GM11168 (cell line): ENCODE data around the gene MRFAP1.
"Not testable (repeated sequence)": the region's sequence is repeated elsewhere in the genome, so short reads cannot be mapped to it uniquely, and the experiment has no call there.

Experiments
- in situ Hi-C: fragments of 300-500 bp; cut with MboI; formaldehyde crosslinking; loops from one replicate; pipeline ENCODE4 v1.12.0; 2022; ENCODE audit warnings: low sequenced_read_pairs; ENCODE audit not compliant: unreplicated experiment

MRFAP1 gene

DNA sequence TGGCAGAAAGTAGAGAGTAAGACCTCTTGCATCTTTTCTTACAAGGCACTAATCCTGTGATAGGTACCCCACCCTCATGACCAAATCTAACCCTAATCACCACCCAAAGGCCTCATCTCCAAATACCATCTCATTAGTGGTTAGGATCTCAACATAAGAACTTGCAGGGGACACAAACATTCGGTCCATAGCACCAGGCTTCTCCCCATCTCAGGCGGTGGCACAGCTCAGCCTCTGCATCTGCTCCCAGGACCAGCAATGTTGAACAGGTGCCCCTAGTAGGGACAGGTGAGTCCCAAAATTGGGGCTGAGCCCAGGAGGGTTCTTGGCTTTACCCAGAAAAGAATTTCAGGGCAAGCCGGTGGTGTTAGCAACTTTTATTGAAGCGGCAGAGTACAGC lies 8.4 kb upstream of the MRFAP1 start:
- in situ Hi-C loops = no loop called here

DNA sequence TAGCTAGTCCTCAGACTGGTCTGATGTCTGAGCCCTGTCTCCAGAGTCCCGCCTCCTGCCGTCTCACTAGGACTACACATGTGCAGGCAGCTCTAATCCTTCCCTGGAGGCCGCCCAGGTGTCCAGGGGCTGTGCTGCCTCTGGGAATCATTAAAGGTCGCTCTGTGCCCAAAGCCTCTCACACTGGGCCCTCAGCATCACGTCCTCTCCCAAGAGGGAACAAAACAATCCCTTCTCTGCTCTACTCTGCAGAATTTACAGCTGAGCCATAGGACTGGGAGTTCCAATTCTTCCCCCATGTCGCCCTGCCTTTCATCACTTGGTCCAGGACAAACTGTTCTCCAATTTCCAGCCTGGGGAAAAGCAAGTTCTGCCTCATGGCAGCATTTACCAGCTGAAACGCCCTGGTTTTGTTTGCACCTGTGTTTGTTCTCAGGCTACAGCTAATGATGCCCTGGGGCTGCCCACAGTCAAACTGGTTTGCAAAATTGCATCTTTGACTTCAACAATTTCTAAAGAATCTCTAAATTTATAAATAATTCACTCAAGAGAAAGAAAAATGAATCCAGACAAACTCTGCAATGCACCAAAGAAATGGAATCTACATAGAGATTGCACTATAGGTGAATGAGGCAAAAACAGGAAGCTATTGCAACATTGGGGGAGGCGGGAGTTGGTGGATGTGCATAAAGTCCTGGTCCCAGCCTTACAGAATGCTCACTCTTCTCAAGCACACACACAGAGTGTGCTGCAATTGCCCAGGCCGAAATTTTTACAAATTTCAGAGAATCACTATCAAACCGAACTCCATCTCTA lies 7.2 kb upstream of the MRFAP1 start:
- in situ Hi-C loops = no loop called here

DNA sequence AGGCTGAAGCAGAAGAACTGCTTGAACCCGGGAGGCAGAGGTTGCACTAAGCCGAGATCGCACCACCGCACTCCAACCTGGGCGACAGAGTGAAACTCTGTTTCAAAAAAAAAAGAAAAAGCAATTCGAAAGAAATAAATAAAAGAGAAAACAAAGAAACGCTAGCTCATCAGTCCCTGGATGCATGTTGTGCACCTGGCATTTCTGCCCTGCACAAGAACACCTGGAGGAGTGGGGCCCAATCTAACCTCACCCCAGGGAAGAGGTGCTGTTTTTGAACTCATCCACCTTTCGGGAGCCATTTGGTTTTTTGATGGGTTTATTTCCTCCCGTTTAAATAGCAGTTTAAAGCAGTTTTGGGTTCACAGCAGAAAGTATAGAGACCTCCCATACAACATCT lies 5.7 kb upstream of the MRFAP1 start:
- in situ Hi-C loops = no loop called here

DNA sequence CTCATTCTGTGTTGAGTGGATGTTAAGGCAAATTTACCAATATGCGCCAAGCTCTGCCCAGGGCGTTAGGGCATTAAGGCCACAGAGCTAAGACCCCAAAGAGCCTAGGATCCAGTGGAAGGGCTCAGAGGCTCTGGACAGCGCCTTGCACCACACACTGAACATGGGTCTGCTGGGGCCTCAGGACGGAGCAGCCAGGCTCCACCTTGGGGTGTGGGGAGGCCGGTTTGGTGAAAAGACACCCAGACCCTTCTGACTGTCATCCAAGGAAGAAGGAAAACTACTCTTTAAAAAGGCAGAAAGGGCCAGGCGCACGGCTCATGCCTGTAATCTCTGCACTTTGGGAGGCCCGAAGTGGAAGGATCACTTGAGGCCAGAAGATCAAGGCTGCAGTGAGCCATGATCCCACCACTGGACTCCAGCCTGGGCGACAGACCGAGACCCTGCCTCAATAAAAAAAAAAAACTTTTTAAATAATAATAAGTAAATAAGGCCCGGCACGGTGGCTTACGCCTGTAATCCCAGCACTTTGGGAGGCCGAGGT lies 1.3 kb upstream of the MRFAP1 start:
- in situ Hi-C loops = no loop called here

DNA sequence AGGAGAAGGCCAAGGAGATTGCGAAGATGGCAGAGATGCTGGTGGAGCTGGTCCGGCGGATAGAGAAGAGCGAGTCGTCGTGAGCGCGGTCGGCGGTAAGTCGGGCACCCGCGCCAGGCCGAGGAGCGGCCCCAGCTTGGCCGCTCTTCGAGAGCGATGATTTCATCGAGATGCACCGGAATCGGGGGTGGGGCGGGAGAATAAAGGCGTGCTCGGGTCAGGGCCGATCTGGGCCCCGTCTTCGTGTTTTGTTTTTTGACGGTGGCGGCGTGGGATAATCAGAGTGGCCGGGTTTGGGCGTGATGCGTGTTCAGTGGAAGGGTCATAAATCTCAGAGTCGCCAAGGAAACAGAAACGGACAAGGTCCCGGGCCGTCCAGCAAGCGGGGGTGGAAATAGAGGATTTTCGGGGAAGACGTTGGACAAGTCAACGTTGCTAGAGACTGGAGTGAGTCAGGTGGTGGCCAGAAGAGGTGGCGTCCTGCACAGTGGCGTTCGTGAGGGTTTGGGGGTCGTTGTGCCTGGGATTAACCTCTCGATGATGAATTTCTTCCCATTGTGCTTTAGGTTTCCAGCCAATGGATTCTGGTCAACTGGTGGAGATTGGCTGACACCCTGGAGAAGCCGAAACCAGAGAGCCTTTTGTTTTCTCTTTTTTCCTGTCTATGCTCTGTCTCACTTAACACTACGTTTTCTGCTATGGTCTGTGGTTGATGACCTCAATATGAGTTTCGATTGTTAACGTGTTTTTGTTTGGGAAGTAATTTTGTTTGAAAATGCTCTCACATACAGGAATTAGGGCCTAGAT lies 882 bp downstream of the MRFAP1 start:
- in situ Hi-C loops = no loop called here

DNA sequence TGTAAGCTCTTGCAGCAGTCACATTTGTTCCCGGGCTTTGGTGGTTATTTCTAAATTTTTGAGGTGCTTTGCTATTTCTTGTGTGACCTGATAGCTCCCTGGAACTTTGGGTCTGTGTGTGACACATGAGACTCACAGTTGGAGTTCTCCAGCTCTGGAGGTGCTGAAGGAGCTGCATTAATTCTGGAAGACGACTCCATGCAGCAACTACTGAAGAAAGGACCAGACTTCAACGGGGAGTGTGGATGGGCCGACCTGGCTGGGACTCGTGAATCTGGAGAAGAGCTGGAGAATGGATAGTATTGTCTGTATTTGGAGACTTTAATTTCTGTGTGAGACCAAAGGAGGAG lies 1.5 kb downstream of the MRFAP1 start:
- in situ Hi-C loops = no loop called here

DNA sequence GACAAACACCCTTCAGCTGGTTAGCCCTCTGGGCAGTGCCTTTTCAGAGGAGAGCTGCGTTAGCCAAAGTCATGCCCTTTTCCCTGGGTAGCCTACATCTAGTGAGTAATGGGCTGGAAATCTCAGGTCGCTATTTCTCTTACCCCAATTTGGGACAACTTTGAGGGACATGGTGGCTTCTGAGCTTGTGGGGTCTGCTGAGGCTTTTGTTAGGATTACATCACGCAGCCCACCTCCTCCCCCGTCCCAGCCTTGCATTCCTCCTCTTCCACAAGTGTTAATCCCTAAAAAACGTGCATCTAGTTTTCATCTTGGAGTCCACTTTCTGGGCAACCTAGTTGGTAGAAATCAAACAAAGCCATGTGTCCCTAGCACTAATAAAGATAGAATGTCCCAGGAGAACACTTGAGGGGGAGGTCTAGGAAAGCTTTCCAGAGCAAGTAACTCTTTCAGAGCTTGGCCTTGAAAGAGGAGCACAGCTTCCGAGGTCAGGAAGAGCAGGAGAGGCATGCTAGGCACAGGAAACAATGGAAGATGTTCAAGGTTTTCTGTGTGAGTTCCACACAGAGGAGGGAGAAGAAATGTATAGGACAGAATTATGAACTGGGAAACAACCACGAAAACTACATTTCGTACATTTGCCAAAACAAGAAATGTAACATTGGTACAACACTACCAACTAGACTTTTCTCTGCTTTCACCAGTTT lies 2.8 kb downstream of the MRFAP1 start:
- in situ Hi-C loops = no loop called here

DNA sequence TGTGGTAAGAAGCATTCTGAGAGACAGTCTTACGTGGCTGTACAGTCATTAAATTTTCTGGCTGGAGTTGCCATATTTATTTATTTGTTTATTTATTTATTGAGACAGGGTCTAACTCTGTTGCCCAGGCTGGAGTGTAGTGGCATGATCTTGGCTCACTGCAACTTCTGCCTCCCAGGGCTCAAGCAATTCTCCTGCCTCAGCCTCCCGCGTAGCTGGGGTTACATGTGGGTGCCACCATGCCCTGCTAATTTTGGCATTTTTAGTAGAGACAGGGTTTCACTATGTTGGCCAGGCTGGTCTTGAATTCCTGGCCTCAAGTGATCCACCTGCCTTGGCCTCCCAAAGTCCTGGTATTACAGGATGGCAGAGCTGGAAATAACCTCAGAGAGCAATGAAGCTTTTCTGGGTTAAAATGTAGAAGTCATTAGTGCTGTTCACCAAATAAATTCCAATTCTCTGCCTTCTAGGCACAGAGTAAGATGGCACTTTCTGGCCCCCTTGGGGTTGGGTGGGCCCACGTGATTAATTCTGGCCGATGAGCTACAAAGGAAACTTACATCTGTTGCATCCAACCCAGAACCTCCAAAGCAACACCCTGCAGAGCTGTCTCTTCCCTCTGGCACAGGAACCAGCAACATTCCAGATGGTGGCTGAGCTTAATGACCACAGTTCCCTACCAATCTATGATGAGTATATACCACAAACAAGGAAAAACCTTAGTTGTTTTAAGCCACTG lies 4.5 kb downstream of the MRFAP1 start:
- in situ Hi-C loops = no loop called here

DNA sequence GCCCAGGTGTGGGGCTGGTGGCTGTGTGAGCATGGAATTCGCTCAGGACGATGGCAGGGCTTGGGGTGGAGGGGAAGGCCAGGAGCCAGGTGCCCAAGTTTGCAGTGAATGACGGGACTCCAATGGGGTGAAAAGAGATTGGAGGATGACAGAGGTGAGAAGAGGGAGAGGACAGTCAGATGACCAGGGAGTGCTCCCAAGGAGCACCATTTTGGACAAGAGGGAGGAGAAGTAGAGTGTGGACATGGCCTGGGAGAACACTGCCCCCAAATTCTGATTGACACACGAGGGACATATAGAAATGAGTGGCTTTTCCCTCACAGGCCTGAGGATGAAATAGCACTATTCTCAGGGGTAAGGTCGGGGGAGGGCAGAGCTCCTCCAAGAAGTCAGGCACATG lies 6.7 kb downstream of the MRFAP1 start:
- in situ Hi-C loops = no loop called here

DNA sequence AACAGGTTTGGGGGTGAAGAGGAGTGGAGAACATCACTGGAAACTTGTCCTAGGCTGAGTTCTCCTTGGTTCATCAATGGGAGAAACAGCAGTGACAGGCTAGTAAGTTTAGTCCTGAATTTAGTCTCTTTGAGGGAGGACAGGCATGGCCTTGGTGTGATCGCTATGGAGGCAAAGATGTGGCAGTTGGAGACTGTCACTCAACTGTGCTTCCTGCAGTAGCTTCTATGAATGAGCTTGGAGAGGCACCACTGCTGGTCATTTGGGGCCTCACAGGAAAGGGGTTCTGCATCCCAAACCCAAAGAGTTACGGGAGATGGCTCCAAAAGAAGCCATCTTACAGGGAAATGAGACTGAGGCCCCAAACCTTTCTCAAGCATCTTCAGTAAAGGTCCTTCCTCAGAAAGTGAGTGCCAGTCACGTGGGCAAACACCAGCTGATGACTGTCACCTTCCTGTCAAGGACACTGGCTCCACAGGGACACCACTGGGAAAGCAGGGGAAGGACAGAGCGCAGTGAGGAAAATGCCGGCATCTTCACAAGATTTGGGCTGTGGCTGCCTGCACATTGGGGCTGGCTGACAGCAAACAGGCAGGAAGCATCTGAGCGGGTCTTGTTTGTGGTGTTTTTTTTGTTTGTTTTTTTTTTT lies 7.2 kb downstream of the MRFAP1 start:
- in situ Hi-C loops = no loop called here

DNA sequence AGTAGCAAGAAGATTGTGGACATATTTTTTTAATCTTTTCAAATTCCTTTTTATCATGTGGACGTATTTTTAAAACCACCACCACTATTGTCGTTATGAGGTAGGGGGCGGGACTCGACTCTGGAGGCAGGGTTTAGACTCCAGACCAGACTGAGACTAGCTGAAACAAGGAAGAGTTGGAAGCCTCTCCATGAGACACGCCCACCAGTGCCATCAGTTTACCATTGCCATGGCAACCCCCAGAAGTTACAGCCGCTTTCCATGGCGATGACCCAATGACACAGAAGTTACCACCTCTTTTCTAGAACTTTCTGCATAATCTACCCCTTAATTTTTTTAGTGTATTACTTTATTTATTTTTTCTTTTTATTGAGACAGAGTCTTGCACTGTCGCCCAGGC lies 8.7 kb downstream of the MRFAP1 start:
- in situ Hi-C loops = no loop called here

DNA sequence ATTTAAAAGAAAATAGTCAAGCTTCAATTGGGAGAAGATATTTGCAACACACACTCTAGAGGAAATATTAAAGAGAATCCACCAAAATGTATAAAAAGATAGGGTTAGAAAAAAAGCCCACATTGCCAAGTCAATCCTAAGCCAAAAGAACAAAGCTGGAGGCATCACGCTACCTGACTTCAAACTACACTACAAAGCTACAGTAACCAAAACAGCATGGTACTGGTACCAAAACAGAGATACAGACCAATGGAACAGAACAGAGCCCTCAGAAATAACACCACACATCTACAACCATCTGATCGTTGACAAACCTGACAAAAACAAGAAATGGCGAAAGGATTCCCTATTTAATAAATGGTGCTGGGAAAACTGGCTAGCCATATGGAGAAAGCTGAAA lies 13.7 kb downstream of the MRFAP1 start:
- in situ Hi-C loops = not testable (repeated sequence)

DNA sequence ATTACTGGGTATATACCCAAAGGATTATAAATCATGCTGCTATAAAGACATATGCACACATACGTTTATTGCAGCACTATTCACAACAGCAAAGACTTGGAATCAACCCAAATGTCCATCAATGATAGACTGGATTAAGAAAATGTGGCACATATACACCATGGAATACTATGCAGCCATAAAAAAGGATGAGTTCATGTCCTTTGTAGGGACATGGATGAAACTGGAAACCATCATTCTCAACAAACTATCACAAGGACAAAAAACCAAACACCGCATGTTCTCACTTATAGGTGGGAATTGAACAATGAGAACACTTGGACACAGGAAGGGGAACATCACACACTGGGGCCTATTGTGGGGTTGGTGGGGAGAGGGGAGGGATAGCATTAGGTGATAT lies 14.8 kb downstream of the MRFAP1 start:
- in situ Hi-C loops = not testable (repeated sequence)

DNA sequence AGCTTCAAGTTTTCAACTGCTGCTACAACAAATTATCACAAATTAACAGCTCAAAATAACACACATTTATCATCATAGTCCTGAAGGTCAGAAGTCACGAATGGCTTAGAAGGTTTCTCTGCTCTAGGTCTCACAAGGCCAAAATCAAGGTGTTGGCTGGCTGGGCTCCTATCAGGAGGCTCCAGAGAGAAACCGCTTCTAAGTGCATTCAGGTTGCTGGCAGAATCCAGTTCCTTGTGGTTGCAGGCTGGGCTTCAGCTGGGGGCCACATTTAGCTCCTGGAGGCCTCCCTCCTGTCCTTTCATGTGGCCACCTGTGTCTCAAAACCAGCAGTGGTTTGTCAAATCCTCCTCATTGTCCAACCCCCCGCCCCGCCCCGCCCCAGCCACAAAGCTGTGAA lies 15.4 kb downstream of the MRFAP1 start:
- in situ Hi-C loops = no loop called here

DNA sequence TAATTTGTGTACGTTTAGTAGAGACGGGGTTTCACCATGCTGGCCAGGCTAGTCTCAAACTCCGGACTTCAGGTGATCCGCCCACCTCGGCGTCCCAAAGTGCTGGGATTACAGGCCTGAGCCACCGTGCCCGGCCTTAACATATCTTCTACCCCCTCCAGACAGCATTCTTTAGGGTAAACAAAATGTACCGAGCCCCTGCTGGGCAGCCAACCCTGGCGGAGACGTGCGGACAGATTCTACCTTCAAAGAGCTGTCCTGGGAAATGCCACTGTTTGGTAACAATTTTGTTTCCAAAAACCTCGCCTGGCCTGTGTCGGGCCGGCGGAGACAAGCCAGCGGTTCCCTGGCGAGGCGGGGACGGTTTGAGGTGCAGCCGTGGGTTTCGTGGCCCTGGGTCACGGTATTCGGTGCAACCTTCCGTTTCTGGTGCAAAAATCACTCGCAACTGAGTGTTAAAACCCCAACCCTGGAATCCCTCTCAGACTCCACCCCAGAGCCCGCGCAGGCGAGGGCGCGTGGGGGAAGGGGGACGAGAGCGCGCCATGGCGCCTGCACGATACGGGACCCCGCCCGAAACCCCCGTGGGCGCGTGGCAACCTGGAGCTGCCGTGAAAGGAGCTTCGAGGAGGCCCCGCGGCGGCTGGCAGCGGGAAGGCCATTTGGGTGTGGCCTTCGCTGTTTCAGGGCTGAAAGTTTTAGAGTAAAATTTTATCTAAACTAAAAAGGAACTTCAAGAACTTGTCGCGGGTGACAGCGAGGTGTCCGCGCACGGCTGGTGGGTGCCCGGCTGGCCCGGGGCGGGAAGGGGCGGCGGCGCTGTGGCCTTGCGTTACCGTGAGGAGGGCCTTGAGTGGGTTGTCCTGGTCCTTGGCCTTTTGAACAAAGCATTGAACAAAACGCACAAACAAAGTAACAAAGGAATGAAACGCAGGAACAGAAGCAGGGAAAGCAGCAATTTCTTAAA lies 17.0 kb downstream of the MRFAP1 start:
- in situ Hi-C loops = no loop called here

DNA sequence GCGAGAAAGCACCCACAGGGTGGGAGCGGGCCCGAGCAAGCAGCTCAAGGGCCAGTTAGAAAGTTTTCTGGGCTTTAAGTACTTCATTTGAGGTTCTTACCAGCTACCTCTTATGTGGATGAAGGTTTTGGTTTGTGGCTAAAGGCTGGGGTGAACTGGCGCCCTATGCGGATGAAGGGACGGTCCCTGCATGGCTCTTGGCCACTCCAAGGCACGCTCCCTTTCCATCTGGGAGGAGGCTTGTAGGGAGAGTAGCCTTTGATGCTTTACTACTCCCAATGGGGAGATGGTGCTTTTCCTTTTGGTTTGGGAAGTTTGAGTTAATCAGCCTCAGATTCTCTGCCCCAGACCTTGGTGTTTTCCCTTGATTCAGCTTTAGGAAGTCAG lies 17.7 kb downstream of the MRFAP1 start:
- in situ Hi-C loops = no loop called here

DNA sequence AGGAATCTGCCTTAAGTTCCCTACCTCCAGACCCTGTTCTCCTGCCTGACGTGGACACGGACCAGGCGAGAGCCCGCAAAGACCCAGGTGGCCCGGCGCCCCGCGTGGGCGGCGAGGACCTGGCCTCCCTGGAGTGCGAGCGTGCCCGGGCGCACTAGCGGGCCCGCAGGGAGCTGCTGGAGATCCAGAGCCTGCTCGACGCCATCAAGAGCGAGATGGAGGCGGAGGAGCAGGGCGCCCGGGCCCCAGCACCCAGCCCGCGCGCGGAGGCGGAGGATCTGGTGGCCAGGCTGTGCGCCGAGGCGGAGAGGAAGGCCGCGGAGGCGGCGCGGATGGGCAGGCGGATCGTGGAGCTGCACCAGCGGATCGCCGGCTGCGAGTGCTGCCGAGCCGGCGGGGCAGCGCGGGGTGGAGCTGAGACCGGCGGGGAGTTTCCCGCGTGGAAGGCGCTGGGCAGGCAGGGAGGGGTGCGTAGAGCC lies 18.2 kb downstream of the MRFAP1 start:
- in situ Hi-C loops = no loop called here

DNA sequence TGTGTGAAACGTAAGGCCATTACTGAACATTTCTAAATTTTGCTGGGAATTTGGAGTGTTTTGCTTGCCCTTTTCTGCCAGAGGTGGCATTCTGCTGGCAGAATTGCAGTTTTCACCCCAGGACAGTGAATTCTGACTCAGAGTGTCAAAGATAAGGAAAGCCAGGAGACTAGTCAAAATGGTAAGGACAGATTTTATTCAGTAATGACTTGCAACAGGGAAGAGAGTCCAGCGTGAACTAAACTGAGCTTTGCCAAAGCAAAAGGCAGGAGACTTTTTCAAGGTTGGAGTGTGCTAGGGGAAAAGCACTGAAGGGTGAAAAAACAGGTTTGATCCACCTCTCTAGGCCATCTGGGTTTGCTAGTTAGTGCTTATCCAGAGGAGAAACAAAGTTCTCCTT lies 19.4 kb downstream of the MRFAP1 start:
- in situ Hi-C loops = no loop called here

DNA sequence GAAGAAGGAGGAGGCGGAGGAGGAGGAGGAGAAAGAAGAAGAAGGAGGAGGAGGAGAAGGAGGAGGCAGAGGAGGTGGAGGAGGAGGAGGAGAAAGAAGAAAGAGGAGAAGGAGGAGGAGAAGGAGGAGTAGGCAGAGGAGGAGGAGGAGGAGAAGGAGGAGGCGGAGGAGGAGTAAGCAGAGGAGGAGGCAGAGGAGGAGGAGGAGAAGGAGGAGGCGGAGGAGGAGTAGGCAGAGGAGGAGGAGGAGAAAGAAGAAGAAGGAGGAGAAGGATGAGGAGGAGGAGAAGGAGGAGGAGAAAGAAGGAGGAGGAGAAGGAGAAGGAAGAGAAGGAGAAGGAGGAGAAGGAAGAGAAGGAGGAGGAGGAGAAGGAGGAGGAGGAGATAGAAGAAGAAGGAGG lies 19.9 kb downstream of the MRFAP1 start:
- in situ Hi-C loops = no loop called here
